HG02938 (cell line): ENCODE results near the gene GALNT2.

Experiments used
- ATAC-seq: cut with Tn5 transposase; IDR thresholded peaks from one replicate; pipeline ENCODE4 v1.9.1; 2021; ENCODE audit warnings: mild to moderate bottlenecking, moderate library complexity; ENCODE audit not compliant: unreplicated experiment

Gene GALNT2

DNA sequence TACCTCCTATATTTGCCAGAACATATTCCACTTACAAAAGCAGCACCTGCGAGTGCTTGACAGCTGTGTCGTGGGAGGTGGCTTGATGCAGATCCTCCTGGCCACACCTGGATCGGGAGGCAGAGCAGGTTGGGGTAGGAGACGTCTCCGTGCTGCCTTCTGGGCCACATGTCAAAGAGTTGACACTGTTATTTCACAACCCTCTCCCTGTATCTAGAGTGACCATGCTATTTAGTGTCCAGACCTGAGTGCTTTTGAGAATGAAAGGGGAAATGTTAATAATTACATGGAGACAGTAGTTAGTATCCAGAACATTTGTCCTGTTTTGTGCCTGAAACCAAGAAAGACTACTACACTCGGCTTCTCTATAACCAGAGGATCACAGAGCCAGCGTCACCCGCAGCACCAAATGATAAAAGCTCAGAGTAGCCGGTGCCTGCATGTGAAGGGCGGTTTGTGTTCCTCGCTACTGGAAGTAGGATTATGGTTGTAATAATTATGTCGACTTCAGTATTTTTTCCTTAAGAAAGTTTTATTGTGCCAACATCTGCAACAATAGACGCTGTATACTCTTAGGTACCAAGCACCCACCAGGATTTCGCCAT, 77.1 kb downstream of the GALNT2 start:
- no peak for ATAC-seq

DNA sequence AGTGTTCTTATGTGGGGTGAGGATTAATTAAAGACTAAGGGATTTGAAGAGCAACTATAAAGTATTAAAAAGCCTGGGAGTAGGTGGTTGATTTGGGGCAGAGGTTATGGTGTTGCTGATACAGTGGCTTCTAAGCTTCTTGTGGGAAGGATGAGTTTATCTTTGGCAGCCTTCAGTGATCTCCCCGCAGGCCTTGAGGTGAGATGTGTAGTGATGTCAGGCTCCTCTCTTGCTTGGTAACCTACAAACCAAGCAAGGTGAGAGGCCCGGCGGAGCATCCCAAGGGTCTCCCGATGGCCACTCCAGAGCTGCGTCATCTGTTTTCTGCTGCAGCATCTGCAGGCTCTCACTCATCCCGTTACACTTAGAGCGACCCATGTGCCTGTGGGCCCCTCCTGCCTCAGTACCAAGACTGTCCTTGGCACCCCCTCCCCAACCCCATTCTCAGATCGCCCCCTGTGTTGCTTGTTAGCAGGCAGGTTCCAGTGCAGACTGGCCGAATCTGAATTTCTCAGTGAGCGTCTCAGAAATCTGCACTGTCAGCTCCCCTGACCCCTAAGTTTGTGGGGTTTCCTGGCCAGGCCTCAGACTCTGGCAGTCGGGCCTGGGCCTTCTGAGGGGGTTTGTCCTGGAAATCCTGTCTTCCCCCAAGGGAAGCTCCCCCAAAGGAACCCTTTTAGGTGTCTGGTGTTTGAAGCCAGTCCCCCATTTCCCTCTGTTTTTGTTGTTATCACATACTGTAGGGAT, 77.9 kb downstream of the GALNT2 start:
- no peak for ATAC-seq

DNA sequence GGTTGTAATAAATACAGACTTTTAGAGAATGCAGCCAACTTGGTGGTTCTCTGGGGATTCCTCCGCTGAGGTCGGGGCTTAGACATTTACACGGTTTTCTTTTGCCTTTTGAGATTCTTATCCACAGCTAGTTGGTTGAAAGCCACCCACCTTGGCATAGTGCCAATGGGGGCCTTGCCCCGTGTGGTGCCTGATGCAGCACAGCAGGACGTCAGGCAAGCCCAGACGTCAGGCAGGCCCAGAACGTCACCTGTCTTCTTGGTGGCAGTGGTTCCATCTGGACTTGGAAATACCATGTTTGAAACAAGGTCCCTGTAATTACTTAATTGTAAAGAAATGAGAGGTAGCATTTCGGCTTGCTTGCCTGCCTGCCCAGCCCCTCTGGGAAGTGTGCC, 78.5 kb downstream of the GALNT2 start:
- ATAC-seq = no peak

DNA sequence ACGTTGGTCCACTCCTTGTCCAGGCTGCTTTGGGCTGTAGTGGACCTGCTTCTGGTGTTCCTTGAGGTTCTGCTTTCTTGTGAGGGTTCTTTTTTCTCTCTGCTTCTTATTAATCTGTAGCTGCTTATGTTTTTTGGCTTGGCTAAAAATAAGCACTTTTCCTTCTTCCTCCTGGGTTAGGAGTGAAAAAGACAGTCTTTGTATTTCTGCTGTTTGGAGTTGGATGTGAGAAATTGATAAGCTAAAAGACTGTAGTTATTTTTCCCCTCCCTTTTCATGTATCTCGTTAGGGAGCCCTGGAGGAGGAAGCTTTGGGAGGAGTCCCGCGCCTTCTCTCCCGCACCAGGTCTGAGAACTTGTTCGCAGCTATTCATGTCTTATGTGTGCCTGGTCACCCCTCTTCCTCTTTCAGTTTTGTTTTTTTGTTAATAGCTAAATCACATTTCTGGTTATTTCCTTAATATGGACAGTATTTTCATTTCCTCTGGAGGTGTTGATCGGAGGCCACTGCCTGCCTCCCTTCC, 79.0 kb downstream of the GALNT2 start:
- ATAC-seq = no peak

DNA sequence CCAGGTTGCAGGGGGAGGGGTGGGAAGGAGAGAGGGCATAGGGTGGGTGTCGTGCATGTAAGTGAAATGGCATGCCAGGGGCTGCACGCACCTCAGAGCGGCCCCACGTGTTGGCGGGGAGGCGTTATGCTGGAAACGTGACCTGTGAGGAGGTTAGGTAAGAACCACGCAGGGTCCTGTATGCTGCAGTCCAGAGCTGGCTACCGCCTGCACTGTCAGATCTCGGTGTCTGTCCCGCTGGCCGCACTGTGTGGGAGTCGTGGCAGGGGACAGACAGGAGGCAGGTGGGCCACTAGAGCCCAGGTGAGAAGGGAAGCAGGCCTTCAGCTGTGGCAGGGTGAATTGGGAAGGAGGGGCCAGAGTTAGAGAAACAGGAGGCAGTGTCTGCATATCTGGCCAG, 79.7 kb downstream of the GALNT2 start:
- ATAC-seq = no peak

DNA sequence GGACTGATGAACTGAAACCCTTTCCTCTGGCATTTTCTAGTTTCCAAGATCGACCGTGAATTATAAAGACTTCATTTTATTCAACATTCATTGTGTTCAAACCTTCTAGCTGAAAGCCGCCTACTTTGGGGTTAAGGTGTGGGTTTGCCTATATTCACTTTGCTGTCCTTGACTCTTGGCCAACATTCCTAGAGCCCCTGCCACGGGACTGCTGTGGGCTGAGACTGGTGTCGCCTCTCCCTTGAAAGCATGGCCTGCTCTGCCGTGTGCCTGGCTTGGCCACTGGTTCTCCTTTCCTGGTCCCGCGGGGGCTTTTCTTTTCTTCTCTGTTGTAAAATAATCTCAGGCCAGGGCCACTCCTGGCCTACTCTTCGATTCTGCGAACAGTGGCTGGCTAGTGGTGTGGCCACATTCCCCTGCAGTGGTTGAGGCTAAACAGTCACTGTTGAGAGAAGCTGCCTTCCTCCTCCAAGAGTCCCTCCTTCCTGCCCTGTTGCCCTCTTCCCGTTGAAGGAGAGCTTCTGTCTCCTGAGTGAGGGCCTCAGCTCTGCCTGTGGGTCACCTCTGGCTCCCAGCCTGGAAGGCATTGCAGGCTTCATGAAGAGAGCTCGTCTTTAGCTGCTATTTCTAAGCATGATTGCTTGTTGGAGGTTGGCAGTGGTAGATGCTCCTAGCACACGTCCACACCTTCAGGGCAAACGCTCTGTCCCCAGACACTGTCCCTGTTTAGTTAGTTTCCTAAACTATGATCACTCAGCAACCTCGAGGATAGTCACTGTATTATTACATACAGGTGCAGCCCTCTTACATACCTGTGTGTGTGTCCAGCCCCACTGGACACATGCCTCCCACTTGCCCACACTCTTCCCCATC, 80.5 kb downstream of the GALNT2 start:
- ATAC-seq = no peak

DNA sequence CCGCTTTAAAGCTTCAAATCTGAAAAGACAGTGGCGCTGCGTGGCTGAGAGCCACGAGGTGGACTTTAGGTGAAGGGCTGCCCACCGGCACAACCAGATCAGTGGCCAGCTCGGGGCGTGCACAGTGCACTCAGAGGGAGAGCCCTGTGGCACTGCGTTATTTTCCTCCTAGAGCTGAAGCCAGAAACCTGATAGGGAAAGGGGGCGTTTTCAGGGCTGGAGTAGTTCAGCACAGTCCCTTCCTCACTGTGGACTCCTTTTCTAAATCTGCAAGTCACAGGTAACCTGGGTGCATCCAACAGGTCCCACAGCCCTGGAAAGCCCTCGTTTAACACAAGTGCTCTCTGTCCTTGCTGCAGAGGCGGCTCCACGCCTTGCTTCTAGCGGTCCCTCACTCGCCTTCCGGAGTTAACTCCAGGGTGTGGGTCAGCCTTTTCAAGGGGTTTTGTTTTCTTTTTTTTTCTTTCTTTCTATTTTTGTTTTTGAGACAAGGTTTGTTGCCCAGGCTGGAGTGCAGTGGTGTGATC, 81.2 kb downstream of the GALNT2 start:
- no peak for ATAC-seq

DNA sequence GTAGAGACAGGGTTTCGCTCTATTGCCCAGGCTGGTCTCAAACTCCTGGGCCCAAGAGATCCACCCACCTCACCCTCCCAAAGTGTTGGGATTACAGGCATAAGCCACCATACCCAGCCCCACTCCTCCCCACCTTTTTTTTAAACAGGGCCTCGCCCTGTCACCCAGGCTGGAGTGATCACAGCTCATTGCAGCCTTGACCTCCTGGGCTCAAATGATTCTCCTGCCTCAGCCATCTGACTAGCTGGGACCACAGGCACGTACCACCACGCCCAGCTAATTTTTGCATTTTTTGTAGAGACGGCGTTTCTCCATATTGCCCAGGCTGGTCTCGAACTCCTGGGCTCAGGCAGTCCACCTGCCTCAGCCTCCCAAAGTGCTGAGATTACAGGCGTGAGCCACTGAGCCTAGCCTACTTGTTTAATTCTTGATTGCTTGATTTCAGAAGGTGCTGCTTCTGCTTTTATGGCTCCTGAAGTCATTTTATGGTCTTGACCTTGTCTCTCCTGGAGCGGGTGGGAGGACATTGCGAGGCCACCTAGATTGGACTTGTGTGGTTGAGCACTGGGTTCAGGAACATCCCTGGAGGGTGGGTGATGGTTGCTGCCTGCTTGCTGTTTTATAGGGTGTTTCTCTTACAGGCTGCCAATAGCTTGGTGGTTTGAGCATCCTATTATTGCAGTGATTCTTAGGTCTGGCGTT, 81.9 kb downstream of the GALNT2 start:
- ATAC-seq = no peak

DNA sequence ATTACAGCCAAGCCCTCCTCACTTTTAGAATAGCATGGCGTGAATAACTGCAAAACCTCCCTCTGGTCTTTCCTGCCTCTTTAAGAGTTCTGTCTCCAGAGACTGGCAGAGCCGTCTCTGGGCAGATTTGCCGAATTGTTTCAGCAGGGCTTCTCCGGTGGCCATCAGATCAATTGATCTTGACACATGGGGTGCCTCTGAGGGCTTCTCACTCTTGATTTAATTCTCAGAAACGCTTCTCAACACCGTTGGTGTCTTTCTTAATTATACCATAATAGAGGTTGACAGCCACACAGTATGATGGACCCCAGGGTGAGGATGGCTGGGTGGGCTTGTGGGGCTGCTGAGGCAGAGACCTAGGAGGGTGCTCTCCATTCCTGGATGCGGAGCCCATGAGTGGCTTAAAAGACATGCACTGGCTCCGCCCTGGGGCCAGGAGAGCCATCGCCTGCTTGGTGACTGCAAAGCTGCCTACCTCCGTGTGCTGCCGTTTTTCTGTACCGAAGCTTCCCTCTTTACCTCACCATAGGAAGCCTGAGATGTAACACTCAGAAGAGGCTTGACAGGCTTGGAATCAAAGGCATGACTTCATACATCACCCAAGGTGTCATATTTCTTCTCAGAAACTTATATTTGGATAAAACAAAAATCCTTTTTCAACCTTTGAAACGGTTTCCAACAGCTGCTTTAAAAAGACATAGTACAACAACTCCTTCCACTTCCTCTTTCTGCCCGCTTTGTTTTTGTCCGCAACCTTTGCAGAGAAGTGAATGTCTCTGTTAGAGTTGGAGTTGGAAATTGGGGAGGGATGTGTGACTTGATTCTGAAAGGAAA, 82.9 kb downstream of the GALNT2 start:
- ATAC-seq = peak; percentile 66

DNA sequence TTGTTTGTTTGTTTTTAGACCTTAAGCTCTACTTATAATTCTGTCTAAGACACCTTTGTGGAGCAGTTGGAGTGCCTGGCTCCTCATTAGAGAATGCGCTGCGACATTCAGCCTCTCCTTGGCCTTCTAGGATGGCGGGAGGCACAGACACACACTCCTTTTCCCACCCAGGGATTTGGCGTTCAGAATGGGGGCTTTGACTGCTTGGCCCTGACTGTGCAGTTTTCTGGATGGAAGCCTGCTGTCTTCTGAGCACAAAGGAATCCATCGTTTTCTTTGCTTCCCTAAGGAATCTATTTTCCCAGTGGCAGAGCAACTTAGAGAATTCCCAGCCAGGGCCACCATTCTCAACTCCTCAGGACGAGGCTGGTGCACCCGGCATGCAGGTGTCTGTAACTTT, 83.6 kb downstream of the GALNT2 start:
- ATAC-seq = no peak

DNA sequence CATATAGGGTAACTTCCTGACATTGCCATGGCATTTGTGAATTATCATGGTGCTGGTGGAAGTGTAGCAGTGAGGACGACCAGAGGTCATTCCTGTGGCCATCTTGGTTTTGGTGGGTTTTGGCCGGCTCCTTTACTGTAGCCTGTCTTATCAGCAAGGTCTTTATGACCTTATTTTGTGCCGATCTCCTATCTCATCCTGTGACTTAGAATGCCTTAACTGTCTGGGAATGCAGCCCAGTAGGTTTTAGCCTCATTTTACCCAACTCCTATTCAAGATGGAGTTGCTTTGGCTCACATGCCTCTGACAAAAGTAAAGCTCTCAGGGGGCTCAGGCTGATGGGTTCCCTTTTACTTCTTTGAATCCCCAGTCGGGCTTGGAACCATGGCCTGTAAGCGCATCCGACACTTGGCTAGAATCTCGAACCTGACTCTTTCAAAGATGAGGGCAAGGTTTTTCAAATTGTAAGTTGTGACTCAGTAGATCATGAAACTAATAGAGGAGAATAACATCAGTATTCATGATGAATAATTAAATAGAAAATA, 85.0 kb downstream of the GALNT2 start:
- ATAC-seq = no peak

DNA sequence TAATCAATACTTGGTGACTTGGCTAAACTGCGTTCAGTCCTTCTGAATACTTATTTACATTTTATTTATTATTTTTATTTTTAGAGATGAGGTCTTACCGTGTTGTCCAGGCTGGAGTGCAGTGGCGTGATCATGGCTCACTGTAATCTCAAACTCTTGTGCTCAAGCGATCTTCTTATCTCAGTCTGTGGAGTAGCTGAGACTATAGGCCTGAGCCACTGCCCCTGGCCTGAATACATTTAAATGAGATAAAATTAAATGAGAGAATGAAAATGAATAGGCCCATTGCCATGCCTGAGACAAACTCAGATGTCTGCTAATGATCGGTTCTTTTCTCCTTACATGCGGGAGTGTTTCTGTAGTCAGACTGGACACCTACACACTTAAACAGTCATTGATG, 86.0 kb downstream of the GALNT2 start:
- ATAC-seq = no peak

DNA sequence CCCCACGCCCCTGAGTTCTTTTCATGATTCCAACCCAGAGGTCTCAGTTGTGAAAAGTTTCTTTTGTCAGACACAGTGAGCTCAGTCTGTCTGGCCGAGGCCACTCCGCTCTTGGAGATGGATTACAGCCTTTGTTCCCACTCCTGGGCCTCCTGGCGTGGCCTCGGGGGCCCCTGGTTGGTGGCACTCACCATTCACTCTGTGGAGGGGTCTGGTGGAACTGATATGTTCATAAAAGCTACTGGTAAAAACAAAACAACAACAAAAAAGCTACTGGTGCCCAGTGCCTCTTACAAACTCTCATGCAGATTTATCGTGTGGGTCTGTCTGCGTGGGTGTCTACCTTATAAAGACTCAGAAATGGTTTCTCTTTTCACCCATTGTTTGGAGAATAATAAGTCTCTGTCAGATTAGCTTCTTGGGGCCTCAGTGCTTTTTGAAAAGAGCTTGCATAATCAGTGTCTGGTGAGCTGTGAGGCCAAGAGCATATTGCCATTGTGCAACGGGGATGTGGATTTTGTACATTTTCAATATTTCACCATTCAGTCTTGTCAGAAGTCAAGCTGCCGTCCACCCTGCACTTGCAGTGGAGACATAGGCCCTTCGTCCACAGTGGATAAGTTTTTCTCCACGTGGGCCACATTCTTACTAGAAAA, 86.7 kb downstream of the GALNT2 start:
- no peak for ATAC-seq

DNA sequence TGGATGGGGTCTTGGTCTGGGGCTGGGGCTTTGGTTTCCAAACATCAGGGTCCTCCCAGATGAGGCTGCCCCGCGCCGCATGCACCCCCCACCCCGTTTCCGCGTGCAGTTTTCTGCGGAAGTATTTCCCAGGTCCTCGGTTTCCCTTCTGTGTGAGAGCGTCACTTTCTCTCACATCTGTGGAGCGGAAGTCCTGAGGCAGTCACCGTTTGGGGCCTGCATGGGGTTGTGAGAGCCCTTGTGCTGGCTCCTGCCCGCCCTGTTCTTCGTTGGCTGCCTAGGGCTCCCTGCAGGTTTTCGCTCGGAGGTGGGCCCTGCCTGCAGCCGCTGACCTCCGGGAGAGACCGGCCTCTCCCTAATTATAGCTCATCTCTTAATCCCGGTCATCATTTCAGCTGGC, 88.0 kb downstream of the GALNT2 start:
- ATAC-seq = no peak

DNA sequence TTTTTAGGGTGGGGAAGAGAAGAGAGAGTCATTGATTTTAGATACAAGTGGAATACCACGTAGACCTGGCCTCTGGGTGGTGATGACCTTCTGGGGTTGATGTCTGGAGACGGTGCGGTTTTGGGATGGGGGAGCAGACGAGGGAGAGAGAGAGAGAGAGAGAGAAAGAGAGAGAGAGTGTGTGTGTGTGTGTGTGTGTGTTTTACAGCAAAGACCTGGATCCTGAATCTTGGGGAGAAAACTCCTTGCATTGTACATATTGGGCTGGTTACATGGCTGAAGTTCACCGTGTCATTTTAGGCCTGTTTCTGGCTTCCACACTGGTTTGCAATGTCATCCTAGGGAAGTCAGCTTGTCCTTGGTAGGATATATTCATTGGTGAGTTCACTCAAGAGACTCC, 89.0 kb downstream of the GALNT2 start:
- no peak for ATAC-seq

DNA sequence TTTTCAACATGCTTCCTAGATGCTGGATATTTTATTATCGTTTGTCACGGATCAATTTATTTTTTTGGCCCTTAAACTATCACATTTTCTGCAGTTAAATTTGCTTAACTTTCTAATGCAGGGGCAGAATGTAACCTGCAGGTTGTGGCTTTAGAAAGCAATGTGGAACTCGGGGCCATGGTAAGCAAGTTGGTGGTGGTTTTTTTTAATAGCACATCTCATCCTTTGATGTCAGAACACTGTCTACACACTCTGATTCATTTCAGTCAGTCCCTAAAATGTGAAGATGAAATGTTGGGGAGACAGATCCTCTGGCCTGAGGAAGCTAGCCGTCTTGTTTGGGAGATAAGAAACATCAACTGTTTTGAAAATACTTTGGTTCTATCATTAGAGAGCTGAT, 89.5 kb downstream of the GALNT2 start:
- no peak for ATAC-seq

DNA sequence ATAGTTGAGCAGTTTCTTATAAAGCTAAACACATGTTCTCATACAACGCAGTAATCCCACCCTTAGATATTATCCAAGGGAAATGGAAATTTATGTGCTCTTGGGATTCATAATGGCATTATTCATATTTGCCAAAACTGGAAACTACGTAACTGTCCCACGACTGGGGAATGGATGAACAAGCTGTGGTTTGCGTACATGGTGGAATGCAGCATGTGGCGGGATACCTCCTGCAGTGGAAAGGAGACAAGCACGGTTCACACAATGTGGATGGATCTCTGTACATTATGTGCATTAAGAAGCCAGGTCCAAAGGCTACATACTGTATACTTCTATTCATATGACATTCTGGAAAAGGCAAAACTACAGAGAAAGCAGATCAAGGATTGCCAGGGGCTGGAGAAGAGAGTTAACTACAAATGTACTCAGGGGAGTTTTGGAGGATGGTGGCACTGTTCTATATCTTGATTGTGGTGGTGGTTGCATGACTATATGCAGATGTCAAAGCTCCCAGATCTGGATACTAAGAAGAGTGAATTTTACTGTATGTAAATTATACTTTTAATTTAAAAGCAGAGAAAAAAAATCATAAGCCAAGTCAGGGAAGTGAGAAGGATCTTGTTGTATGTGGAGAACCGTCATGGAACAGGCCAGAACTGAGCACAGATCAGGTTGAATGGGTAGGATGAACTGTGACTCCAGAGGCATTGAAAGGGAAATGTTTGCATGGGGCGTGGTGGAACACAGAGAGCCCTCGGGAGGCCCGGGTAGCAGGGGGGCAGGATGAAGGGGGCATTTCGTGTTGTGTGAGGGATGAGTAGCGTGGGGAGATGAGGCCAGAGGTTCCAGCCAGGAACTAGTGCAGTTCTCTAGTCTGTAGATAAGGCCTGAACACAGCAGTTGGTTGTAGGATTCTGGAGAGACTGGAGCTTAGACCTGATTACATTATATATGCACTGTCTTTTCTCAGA, 90.7 kb downstream of the GALNT2 start:
- ATAC-seq = no peak
